GM19351 (cell line): ENCODE results near the gene HEPACAM.

Experiments
- ATAC-seq: cut with Tn5 transposase; IDR thresholded peaks from one replicate; pipeline ENCODE4 v1.9.1; 2021; ENCODE audit warnings: mild to moderate bottlenecking, moderate library complexity; ENCODE audit not compliant: unreplicated experiment

HEPACAM gene

DNA sequence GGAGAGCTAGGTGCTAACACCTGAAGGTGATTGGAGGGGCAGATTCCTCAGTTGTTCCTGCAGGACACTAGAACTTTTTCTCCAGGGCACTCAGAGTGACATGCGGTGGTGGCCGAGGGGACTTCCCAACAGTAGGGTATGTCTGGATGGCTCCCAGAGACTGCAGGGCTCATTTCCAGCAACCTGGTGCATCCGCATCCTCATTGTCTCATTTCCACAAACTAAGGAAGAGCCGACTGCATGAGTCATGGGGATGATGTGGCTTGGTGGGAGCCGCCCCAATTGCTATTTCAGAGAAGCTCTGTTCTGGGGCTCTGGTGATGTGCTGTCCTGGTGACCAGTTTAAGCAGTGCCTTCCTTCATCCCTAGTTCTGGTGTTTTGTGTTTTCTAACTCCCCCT lies 35.4 kb downstream of the HEPACAM start:
- ATAC-seq = no peak

DNA sequence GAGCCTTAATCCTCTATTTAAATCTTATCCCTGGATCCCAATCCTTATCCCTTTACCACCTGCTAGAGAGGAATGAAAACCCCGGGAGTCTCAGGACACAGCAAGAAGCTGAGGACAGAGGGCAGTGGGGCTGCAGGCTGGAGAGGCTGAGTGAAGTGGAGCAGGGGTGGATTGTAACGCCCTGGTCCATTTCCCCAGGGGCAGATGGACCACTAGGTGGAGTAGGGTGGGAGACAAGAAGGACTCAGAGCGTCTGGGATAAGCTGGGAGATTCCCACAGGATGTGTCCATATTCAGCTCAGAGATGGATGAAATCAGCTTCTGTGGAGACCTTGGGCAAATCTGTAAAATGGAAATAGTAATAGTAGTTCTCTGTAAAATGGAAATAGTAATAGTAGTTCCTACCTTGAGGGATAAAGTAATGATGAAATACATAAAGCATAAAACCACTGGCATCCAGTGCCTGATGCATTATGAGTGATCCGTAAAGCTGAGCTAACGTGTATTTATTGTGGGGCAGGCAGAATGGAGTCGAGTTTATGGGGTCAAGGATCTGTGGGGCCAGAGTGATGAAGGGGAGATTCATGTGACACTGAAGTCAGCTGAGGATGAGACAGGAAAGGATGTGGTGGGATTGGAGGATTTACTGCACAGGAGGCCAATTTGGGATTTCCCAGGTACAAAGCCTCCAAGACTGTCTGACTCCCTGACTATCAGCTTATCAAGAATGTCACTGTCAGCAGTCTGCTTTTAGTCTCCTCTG lies 36.3 kb downstream of the HEPACAM start:
- ATAC-seq = no peak

DNA sequence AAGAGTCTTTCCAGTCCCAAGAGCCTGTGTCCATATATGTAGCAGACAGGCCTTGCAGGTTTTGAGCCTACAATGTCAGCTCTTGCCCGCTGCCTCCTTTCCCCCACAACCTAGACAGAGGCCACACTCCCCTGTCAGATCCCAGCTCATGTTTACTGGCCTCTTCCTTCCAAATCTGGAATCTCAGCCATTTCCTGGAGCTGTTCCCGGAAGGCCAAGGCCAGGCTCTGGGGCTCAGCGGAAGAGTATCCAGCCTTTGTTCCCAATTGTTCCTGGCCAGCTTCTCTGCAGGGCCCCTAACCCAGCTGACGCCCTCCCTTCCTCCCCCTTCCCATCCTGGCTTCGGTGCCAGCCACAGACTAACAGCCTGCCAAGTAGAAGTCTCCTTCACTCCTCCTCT lies 37.1 kb downstream of the HEPACAM start:
- no peak for ATAC-seq

DNA sequence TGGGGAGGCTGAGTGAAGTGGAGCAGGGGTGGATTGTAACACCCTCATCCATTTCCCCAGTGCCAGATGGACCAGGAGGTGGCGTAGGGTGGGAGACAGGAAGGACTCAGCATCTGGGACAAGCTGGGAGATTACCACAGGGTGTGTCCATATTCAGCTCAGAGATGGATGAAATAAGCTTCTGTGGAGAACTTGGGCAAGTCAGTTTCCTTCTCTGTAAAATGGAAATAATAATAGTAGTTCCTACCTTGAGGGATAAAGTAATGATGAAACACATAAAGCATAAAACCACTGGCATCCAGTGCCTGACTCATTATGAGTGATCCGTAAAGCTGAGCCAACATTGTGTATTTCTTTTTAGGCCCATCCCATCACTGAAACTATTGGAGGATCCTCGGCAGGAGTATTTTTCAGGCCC lies 37.6 kb downstream of the HEPACAM start:
- ATAC-seq = no peak

DNA sequence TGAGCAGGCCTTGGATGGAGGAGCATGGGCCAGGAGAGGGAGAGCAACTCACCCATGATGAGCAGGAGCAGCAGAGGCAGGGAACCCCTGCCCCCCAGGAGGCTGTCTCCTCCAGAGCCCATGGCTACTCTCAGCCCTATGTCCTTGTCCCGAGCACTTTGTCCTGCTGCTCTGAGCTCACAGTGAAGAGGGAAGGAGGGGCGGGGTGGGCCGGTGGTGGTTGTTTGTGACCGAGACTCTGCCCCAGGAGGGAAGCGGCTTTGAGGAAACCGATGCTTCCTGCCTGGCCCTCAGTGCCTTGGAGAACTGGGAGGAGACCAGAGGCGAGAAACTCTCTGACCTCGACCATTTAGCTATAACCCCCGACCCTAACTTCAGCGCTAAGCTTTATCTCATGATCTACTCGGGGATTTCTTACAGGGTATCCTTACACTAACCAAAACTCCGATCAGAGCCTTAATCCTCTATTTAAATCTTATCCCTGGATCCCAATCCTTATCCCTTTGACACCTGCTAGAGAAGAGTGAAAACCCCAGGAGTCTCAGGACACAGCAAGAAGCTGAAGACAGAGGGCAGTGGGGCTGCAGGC lies 38.1 kb downstream of the HEPACAM start, which contains the start of gene ROBO4:
Gene ROBO4 (minus strand): TSS at position 192 of the 589 bp plus-strand sequence. CDS start 70 bp downstream, at position 122.
- no peak for ATAC-seq

DNA sequence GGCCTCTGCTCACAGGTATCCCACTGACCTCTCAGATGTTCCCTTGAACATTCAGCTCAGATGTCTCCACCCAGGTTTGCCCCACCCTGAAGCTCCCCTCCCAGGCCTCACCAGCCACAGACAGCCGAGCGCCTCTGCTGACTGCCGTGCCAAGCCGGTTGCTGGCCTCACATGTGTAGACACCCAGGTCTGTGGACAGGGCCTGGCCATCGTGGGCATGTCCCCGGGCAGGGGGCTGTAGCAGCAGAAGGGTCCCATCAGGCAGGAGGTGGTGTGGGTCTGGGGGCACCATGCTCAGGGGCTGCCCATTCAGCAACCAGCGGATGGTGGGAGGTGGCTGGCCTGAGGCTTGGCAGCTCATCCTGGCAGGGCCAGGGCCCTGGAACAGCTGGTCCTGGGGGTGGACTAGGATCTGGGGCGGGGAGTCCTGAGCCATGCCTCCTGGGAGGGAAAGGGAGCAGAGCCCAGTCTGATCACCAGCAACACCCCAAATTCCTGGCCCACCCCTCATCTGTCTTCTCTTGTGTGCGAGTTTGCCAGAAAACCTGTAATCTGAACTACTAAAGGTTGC lies 38.9 kb downstream of the HEPACAM start:
- ATAC-seq = no peak

DNA sequence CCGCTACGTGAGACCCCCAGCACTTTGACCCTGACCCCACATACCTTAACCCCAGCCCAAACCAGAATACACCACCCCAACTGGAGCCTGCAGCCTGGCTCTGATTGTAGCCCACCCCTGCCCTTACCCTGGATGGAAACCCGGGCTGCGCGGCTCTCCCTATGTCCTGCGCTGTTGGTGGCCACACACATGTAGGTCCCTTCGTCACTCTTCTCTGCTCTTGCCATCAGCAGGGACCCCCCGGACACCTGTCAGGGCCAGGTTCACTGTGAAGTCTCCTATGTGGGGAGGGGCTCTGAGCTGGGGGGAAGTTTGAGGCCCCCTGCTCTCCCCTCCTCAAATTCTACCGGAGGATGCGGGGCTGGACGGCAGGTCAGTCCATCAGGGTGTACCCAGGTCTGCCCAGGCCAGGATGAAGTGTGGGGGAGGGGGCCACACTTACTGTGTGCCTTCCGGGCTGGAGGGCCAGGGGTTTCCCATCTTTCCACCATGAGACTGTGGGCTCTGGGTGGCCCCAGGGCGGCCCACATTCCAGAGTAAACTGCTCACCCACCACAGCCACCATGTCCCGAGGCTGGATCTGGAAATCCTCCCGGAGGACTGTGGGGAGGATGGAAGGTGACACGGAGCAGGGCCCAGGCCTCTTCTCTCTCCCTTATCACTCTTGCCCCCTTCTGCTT lies 39.6 kb downstream of the HEPACAM start:
- ATAC-seq = no peak

DNA sequence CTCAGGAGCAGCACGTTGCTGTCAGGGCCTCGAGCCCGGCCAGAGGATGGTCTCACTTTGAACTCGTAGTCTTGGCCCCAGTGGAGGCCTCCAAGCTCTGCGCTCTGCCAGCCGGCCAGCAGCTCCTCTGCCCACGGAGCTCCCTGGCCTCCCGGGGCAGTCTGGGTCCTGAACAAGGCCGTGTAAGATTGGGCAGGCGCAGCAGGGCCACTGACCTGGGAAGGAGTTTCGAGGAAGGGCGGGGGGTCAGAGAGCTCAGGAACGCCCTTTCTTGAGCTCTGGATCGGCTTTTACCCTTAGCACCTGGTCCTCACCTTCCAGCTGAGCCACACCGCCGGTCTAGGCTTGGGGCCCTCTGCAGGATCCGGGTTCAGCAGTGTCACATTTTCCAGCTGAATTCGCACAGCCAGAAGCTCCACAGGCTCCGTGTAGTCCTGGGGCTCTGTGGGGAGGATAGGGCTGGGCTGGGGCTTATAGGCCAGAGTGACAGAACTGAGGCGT lies 40.3 kb downstream of the HEPACAM start:
- no peak for ATAC-seq

DNA sequence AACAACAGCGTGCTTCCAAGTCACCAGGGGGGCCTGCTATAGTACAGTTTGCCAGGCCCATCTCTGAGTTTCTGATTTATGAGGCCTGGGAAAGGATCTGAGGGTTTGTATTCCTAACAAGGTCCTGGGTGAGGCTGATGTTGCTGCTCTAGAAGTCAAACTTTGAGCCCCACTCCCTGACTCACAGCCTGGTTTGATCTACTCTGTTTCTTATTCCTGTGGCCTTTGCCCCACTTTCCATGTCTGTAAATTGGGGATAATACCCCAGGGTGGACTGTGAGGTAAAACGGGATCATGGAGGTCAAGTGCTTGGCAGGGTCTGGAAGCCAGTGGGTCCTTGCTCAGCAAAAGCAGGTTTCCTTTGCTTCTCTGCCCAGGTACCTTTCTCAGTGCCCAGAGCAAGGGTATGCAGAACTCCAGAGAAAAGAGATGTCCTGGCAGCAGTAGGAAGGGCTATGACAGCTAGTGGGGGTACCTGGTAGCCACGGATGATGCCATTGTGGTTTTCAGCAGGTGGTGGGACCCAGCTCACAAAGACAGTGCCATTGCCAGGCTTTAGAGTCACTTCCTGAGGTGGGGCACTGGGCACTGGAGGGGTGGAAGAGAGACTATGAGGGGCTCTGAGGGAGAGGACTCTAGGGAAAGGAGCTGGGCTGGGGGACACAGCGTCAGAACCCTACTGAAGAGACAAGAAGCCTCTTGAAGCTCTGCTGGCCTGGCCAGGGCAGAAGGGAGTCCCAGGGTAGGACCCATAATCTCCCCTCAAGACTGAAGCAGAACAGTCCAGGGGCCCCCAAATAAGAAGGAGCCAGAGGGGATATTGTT lies 41.0 kb downstream of the HEPACAM start:
- ATAC-seq = no peak

DNA sequence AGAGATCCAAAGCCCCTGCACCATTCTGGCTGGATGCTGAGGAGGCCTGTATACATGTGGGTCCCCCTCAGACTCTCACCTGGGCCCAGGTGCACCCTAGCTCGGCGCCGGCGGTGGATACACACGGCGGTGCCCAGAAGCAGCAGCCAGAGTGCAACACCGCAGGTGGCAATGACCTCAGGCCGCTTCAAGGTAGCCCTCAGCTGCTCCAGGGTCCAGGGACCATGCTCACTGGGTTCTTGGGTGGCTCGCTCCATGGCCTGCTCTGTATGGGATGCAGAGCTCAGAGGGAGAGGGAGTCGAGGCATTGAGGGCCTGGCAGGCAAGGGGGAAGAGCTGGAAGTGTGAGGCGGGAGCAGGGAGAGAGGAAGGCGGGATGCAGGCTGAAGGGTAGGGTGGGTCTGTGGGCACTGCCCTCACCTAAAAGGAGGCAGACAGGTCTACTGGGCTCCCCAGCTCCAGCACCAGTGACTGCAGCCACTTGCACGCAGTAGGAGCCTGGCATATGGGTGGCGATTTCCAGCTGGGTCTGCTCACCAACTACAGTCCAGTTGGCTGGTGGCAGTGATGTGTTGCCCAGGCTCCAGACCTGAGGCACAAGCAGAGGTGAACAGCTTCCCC lies 42.0 kb downstream of the HEPACAM start:
- no peak for ATAC-seq

DNA sequence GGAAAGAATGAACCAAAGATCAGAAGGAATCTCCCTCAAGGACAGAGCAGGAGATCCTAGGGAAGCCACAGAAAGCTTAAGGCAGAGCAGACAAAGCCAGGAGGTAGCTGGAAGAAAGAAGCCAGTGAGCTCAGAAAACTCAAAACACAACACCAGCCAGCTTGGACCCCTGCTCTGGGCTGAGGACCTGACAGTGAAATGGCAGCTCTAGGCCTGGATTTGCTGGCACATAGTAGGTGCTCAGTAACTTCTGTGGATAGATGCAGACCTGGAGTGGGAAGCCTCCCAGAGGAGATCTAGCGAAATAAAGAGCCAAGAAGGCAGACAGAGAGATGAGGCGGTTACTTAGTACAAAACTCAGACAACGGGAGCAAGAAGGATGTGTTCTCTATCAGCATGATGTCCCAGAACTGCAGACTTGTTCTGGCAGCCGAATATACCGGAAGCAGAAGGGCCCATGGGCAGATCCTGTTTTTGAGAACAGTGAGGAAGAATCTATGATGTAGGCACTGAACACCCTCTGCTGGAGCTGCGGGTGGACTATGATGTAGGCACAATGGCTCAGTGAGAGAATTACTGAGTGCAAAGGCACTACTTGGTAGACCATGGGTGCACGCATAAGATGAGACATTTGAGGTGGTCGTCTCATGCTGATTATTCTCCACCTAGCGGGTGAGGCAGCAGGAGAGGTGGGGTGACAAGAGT lies 42.9 kb downstream of the HEPACAM start:
- no peak for ATAC-seq

DNA sequence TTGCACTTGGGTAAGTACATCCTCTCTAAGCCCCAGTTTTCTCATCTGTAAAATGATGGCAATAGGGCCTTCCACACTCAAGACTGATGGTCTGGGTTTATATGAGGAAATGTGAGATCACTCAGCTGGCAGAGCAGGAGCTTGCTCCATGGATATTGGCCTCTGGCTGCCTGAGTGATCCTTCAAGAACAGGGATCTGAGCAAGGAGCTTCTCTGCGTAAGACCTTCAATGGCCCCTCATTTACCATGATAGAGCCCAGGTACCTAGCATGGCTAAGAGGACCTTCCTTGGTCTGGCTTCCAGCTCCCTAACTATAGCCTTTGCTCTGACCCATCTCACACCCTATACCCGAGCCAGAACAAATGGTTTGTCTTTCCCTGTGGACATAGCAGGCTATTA lies 43.7 kb downstream of the HEPACAM start:
- no peak for ATAC-seq

DNA sequence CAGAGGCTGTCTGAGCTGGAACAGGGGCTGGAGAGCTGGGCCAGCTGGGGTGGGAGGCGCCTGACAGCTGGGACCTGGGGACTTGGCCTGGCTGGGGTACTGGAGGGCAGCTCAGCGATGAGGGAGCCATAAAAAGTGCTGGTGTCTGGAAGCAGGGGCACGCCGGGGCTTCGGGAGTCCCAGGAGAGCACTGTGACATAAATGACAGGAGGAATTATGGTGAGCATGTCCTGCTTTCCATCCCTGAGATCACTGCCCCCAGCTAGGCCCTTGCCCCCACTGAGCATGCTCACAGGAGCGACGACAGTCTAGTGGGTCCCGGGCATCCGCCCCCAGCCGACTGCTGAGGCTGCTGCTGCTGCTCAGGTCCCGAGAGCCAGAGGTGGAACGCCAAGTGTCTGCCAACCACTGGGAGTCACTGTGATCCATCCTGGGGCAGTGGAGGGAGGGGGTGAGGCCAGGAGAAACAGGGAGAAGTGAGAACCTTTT lies 44.4 kb downstream of the HEPACAM start:
- no peak for ATAC-seq

DNA sequence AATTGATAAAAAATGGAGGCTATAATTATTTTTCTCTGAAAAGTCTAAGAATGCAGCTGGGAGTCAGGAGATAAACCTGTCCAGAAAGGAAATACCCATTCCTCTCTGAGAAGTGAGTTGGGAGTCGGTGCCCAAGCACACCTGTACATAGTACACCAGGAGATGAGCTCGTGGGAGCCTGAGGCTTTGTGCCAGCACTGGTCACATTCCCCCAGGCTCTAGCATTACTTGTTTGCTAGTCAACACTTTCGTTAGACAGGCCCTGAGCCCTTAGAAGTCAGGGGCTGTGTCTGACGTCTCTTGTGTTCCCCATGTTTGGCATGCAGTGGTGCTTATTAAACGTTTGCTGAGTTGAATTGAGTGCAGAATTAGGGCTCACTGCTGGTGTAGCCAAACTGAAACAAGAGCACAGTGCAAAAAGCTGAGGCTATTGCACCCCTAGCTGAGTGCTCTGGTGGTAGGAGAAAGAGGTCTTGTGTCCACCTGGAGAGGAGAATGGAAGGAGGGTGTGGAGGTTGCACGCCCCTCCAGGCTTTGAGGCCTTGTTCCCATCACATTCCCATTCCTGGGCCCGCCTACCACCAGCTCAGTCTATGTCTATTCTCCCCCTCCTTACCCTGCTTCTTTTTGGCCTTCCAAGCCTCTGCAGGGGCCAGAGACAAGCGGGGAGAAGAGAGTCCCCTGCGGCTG lies 45.0 kb downstream of the HEPACAM start:
- ATAC-seq = no peak

DNA sequence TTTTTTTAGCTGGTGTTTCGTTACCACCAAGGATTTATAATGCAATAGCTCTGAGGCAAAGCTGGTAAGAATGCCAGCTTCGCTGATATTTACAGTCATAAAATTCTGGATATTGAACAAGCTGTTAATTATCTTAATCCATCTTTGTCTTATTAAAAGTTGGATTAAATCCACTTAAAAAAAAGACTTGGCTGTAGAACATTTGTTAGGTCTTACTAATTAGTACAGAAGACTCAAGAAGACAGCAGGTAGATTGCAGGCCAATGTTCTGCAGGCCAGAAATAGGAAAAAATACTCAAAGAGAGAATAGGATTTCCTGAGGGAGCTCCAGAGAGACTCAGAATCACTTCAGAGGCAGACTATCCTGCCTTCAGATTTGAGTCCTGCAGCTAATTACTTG lies 45.7 kb downstream of the HEPACAM start:
- ATAC-seq = no peak

DNA sequence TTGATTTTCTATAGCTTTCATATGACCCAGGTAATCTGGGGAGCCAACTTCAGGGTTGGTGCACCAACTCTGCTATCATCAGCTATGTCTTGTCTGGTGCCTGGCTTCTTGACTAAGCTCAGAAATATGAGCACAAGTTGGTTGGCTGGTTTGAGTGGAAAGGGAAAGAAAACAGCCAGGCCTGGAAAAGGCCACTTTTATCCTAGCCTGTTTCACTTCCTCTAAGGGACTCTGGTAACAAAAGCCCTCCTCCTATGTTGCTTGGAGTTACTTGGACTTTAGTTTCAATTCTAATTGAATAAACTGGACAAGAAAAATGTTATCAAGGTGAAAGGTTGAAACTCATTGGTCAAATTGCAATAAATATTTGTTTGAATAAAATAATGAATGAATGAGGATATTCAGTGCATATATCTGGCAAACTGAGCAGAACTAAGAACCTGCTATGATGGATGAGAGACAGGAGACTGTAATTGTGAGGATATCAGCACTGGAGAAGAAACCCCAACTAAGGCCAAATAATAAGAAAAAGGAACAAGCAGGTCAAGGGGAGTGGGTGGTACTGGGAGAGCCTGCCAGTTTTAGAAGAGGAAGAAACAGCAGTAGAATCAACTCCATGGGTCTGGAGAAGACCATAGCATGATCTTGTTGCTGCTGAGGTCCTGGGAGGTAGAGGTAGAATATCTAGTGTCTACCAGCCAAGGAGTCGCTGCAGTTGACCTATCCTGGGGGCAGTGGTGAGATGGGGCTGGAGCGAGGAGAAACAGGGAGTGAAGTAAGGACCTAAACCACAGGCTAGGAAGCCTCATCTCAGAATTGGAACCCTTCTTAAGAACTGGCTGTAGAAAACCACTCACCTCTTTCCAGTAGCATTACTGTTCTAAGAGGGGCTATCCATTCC lies 46.4 kb downstream of the HEPACAM start:
- no peak for ATAC-seq

DNA sequence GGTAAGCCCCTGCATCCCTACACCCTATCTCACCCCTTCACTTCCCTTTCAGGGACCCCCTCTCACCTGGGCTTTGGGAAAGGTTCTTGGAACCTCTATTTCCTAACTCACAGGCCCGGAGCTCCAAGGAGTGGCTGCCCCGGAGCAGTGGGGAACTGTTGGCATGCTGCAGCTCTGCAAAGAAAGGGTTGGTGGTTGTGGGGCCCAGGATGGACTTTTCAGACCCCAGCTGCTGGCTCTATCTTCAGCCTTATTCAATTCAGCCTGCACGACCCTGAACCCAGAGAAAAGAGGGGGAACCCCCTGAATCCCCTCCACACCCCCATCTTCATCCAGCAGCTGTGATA lies 48.2 kb downstream of the HEPACAM start:
- ATAC-seq = no peak
